Stimulated activated CD8-positive, alpha-beta memory T cell treated with anti-CD3 and anti-CD28 coated beads, Interleukin-12 subunit alpha, Interleukin-12 subunit beta, amount 100 ng/mL, for 24 hours (primary cell): ENCODE results near the gene ALAD.
"Not testable (repeated sequence)": the region's sequence is repeated elsewhere in the genome, so short reads cannot be mapped to it uniquely, and the experiment has no call there.

ENCODE experiments used
- DNase-seq: peaks from one replicate; pipeline ENCODE4 v3.0.0-alpha.2; 2020; ENCODE audit errors: extremely low read depth

Gene ALAD

DNA sequence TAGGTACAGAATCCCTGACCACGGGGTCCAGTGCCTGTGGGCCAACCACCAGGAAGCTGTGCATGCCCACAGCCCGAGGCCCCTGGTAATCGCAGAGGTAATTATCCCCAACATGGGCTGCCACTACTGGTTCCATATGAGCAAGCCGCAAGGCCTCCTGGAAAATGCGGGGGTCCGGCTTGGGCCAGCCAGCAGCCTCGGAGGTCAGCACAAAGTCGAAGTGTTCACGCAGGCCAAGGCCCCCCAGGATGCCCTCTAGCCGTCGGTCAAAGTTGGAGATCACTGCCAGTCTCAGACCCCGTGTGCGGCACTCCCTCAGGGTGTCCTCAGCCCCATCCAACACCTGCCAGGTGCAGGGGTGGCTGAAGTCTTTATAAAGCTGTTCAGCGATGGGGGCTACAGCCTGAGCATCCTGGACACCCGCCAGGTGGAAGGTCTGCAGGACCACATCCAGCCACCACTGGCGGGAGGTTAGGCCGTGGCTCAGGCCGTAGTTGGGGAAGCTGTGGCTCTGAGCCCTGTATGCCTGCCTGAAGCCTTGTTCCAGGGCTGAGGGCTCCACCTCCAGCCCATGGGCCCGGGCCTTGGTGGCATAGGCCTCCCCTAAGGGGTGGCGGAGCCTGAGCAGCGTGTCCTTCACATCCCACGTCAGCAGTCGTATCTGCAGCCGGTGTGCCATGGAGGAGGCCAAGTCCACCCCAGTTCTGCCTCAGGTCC lies 27.2 kb downstream of the ALAD start:
- no peak for DNase-seq

DNA sequence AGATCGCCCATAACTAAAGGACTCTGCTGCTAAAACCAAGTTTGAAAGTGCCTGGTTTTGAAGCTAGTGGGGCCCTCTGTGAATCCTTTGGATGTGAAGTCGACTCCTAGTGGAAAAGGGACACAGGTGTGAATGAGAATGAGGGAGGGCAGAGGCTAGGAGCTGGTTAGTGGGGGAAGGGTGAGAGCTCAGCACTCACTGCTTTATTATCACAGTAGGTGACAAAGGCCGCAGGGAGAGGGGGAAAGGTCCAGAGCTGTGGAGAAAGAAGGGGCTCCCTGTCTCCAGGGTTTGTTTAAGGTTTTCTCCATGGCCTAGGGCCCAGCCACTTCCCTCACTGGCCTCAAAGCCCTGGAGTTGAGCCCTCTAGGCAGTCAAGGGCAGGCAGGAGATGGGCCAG lies 27.8 kb downstream of the ALAD start:
- DNase-seq = no peak

DNA sequence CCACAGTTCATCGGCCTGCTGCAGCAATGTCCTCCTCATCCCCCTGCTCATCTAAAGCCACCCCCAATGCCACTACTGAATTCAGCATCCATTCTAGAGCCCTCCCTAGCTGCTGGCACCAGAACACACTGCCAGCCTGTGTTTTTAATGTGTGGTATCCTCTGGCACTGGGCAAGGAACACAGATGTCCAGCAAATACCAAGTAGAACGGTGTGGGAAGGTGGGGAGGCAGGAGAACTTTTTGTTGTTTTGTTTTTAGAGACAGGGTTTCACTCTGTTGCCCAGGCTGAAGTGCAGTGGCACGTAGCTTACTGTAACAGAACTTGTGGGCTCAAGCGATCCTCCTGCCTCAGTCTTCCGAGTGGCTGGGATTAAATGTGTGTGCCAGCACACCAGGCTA lies 29.0 kb downstream of the ALAD start:
- DNase-seq = no peak

DNA sequence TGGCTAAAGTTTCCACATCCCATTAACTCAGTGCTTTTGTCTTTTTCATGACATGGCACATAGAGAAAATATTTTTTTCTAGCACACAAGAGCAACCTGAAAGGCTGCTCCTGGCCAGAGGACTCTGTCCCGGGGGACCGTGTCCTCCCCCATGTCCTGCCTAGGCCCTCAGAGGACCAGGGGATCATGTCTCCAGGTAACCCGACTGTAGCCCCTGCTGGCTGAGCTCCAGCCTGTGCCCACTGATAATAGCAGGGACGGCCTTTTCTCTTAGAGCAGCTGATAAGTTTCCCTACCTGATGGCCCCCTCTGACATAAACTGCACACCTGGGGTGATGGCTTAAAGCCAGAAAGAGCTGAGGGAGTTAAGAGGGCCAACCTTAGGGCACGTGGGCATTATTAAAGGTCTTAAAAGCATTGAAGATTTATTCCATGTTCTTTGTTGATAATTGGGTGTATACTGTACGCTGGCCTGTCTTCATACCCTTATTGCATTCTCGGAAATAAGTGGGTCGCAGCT lies 30.2 kb downstream of the ALAD start:
- no peak for DNase-seq

GRCh38 chr9:113369855-113370140 lies 31.3 kb downstream of the ALAD start:
- DNase-seq = no peak

- no peak for DNase-seq
Measured at GRCh38 chr9:113368982-113369854, 31.9 kb downstream of the ALAD start.

- no peak for DNase-seq
Measured at GRCh38 chr9:113368348-113368981, 32.6 kb downstream of the ALAD start.

DNA sequence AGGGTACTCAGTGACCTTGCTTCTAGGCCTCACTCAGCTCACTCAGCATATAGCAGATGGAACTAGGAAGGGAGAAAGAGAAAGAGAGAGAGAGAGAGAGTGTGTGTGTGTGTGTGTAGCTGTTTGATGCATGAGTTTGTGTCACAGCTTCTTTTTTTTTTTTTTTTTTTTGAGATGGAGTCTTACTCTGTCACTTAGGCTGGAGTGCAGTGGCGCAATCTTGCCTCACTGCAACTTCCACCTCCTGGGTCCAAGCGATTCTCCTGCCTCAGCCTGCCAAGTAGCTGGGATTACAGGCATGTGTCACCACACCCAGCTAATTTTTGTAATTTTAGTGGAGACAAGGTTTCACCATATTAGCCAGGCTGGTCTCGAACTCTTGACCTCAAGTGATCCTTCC lies 35.4 kb downstream of the ALAD start:
- DNase-seq = not testable (repeated sequence)

GRCh38 chr9:113364951-113365350 lies 36.1 kb downstream of the ALAD start:
- no peak for DNase-seq

GRCh38 chr9:113363336-113363735 lies 37.7 kb downstream of the ALAD start:
- DNase-seq = no peak

- DNase-seq = no peak
Measured at GRCh38 chr9:113361304-113362018, 39.6 kb downstream of the ALAD start.

DNA sequence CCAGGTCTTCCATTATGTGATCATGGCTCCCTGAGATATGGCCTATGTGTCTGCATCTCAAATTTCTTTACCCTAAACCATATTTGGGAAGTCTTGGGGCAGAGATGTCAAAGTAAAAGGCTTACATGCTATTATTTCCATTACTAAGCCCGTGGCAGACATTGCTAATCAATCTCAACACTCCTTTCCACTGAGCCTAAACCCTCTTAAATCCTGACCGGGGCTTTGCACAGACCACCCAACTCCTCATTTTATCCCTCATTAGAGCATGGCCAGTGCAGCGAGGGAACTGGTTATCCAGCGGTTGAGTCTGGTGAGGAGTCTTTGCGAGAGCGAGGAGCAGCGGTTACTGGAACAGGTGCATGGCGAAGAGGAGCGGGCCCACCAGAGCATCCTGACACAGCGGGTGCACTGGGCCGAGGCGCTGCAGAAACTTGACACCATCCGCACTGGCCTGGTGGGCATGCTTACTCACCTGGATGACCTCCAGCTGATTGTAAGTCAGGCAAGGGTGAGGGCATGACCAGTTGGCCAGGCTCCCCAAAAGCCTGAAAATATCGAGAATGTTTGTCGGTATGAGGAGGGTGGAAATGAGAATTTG lies 40.7 kb downstream of the ALAD start:
- DNase-seq = no peak

- no peak for DNase-seq
Measured at GRCh38 chr9:113359385-113359784, 41.7 kb downstream of the ALAD start.

DNA sequence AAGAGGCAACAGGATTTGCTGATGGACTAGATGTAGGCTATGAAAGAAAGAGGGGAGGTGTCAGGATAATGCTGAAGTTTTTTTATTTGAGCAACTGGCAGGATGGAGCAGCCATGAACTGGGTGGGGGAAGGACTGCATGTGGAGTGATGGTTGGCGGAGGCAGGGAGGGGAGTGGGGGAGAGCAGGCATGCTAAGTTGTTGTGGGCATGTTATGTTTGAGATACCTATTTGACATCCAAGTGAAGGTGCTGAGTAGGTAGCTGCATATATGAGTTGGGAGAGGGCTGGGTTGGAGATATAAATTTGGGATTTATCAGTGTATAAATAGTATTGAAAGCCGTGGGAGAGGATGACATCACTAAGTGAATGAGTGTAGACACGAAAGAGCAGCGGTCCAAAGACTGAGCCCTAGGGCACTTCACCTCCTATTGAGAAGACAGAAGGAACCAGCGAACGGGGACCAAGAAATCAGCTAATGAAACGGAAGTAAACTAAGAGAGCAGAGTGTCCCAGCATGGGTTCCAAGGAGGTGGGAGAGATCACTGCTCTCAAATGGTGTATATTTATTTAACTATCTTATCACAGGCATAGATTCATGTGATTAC lies 44.3 kb downstream of the ALAD start:
- DNase-seq = no peak

- no peak for DNase-seq
Measured at GRCh38 chr9:113355040-113355596, 46.0 kb downstream of the ALAD start.

GRCh38 chr9:113352411-113352810 lies 48.7 kb downstream of the ALAD start:
- no peak for DNase-seq

DNA sequence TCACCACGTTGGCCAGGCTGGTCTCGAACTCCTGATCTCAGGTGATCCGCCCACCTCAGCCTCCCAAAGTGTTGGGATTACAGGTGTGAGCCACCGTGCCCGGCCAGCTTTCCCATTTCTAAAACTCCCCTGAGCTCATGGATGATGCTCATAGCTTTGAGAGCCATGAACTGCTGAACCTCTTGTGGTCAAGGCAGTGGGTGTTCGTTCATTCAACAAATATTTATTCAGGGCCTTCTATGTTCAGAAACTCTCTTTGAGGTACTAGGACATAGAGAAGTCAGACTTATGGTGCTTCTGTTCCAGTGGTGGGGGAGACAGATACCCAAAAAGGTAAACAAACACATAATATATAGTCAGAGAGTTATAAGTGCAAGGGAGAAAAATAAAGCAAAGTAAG lies 49.1 kb downstream of the ALAD start:
- no peak for DNase-seq

- DNase-seq = no peak
Measured at GRCh38 chr9:113350937-113351336, 50.1 kb downstream of the ALAD start.

- DNase-seq = no peak
Measured at GRCh38 chr9:113350107-113350661, 50.9 kb downstream of the ALAD start.

GRCh38 chr9:113349445-113350094 lies 51.5 kb downstream of the ALAD start, which contains the start of gene BSPRY:
TSS of gene BSPRY (plus strand) at chr9:113349541. CDS start at chr9:113349580, 39 bp downstream.
- DNase-seq = no peak
